M059J (cell line): ENCODE results near the gene FAM216B. TPM values are rescaled to one million over a fixed set of nuclear protein-coding genes. Genes with fewer than 3 reads are reported as not detected.
A peak's percentile ranks its signal among the peaks of the same experiment; 100 is the strongest.
"Not testable (repeated sequence)": the region's sequence is repeated elsewhere in the genome, so short reads cannot be mapped to it uniquely, and the experiment has no call there.

Experiments used
- DNase-seq: peaks from one replicate; pipeline ENCODE4 v3.0.0-alpha.2; 2012; ENCODE audit warnings: low read depth
- total RNA-seq: library from RNA; depleted of rRNA; stranded (reverse); fragments of >200 nt; shearing (Covaris generic); gene quantifications from 2 replicates; pipeline ENCODE4 v1.2.3, GENCODE V29; 2014

FAM216B gene
- total RNA-seq, 1 experiment from 2014 or later: not detected

DNA sequence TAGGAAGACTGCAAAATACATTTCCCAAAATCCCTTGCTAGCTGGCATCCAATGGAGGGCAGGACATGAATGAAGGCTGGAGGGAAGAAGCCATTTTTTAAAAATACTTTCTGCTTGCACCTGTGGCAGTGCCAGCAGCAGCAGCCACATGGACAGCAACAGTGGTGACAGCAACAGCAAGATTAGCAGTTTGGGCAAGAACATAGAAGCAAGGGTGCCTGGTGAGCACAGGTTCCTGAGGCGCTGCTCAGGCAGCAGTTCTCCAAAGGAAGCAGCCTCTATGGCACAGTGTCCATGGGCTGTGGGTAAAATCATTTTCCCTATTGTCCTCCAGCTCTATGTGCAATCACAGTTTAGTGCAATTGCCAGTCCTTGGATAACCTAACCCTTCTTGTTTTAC, 1.3 kb upstream of the FAM216B start:
- no peak for DNase-seq

DNA sequence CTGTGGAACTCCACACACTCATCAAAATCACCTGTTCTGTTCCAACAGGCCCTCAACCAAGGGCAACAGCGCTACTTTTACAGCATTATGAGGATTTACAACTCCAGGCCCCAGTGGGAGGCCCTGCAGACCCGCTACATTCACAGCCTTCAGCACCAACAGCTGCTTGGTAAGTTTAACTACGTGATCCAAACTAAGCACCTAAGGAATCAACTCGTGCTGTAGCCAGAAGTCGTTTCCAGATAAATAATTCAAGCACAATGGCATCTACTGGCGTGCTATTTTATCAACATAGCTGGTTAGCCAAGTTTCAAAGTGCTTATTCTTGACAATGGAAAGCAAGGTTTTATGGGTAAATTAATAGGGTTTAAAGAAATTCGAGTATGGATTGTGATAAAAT, 5.3 kb downstream of the FAM216B start:
- no peak for DNase-seq

GRCh38 chr13:42788601-42789000, 7.2 kb downstream of the FAM216B start:
- DNase-seq: peak; percentile 62

GRCh38 chr13:42792154-42792553, 10.8 kb downstream of the FAM216B start:
- no peak for DNase-seq

DNA sequence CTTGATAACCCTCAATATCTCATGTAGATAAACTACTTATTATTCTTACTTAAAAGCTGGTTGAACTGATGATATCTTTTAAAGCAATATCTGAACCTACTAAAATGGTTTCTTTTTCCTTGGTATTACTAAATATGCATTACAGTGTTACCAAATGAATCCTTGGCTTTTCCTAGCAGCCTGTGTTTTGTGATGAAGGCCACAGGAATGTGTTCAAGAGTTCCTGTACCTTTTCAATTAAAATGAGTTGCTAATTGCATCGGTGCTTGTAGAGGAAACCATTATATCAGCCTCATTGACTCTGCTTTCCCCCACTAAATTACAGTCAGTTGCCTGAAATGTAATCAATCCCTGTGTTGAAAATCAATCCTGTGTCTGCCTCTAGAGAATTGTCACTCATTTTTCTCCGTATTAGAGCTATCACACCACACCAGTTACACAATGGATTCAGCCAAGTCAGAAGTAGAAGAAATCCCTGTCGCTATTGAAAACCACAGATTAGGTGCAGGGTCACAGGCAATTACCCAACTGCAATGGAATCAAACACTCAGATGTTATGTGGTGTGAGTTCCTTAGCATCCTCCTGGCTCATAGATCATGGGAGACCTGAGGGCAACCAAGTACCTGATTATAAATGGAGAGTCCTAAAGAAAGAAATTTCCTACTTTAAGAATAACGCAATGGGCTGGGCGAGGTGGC, 13.3 kb downstream of the FAM216B start:
- peak; percentile 60 for DNase-seq

DNA sequence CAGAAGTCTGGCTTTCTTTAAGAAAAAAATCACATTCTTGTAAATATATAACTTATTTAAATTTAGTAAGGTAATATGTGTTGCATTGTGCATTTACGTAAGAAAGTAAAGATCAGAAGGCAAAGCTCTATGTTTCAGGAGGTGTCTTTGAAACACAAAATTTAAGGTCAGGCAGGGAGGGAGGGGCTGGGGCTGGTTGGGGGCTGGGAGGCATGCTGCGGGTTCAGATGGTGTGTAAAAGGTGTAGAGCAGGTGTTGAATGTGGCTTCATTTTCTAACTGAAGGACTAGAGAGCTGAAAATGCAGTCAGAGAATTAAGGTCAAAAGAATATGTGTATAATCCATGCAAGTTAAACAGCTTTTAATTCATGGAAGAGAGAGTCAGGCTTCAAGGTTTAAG, 14.3 kb downstream of the FAM216B start:
- no peak for DNase-seq

DNA sequence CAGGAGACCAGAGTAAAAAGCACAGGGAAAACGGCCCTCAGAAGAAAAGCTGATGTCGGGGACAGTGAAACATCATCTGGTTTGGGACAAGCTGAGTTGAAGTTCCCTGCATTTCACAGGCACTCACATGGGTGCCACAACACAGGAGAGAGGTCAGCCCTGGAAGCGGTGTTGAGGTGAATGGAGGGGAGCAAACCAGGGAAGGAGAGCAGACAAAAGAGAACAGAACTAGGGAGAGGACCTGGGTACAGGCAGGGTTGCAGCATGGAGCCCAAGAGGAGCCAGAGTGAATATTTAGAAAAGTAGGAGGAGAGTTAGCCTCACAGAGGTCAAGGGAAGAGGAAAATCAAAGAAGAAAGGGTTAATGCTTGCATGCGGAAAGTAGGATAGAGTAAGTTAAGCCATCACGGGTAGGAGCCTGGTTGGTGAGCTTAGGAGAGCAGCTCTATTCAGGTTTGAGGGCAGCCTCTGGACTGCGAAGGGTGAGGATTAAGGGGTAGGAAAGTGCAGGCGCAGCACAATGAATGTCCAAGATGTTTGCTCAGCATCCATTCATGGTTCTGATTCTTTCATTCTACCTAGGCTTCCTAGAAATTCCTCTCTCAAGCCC, 15.5 kb downstream of the FAM216B start:
- no peak for DNase-seq

- no peak for DNase-seq
These were observed 16.7 kb downstream of the FAM216B start for GRCh38 chr13:42798118-42798517.

GRCh38 chr13:42800109-42800643, 18.8 kb downstream of the FAM216B start:
- no peak for DNase-seq

- DNase-seq: peak; percentile 44
These were observed 22.3 kb downstream of the FAM216B start for GRCh38 chr13:42803563-42804204.

DNA sequence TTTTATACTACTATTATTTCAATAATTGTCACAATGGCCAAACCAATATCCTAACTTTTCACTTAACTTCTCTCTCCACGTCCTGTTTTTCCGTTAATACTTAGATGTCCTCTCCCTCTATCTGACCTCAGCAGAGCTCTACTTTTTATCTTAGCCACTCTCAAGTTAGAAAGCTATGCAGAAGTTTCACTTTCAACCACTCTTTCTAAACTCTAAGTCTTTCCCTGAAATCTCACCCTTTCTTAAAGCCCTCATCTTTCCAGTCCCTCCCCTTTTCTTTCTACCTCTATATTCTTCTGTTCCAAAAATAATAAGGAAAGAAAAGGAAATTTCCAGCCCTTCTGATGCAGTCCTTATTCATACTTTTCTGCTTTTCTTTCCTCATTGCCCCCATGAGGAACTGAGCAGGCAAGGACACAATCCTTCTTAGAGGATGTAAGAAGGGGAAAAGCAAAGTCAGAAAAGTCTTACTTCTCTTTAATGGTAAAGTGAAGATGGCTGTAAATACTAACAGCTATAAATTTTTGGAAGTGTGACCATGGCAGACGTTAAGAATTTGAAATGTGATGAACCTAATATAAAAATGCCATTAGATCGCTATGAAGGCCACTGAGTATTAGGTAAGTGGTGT, 23.0 kb downstream of the FAM216B start:
- DNase-seq: no peak

DNA sequence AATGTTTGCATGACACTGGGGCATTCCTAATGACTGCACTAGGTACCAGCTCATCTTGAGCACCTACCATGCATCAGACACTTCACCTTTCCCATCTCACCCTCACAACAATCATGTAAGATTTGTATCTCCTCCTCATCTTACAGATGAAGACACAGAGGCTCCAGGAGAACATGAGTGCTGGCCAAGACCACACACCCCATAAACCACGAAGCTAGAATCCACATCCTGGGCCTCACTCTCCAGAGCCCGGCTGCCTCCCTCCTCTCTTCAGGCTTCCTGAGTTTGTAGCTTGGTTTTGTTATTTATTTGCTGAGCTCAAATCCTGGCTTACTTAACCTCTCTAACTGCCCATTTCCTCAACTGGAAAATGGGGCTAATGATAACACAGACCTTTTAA, 25.9 kb downstream of the FAM216B start:
- peak; percentile 50 for DNase-seq

DNA sequence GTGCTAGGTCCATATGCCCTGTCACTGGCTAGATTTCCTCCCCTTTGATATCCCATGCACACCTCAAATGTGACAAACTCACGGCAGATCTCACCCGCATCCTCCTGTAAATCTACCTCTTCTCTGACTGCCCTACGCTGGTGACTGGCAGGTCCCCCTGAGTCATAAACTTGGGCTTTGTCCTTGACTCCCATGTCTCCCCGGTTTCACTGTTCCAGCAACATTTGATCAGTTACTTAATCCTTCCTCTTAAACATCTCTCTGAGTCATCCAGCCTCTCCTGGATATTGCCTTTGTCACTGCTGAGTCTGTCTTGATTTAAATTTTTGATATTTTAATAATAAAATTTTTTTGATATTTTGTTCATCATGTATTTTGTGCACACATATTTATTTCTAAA, 26.5 kb downstream of the FAM216B start:
- DNase-seq: peak; percentile 83

DNA sequence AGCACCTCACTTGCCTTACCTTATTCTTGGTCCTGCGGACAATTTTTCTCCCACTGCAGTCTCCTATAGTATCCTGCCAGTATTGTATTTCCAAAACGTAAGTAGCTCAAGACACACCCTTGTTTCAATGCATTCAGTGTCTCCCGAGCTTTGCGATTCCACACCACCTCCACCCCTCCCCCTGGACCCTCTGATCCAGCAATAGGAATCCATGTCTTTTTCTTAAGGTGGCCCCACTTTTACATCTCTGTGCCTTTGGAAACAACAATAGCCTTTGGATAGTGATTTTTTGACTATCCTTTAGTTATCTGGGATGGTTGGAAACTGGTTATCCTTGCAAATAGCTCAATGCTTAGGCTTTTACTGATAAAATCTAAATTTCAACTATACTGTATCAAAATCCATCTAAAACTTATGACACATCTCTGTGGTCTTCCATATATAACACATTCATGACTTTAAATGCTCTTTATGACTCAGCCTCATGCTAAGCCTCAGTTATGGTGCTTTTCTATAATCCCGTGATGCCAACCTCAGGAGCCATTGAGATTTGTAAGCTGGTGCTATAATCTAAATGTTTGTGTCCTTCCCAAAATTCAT, 27.1 kb downstream of the FAM216B start:
- peak; percentile 27 for DNase-seq

GRCh38 chr13:42812316-42812715, 30.9 kb downstream of the FAM216B start:
- DNase-seq: peak; percentile 65

DNA sequence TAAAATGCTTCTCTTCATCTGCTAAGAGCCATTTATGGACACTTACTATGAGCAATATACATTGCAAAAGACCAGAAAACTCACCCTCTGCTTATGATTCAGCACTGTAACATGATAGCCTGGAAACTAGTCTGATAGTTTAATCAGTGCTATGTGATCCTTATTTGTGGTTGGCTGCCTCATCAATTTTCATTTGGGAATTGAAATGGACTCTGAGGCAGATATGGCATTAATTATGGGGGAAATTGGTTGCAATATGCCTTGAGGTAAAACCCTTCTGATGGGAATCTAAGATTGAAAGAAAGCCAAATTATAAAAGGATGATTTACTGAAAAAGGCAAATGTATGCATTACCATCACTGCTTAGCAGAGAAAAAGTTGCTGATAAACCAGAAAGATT, 33.5 kb downstream of the FAM216B start:
- DNase-seq: peak; percentile 75

GRCh38 chr13:42815681-42816080, 34.3 kb downstream of the FAM216B start:
- peak; percentile 23 for DNase-seq

GRCh38 chr13:42816538-42816937, 35.2 kb downstream of the FAM216B start:
- no peak for DNase-seq

- DNase-seq: not testable (repeated sequence)
These were observed 38.3 kb downstream of the FAM216B start for GRCh38 chr13:42819687-42820086.

DNA sequence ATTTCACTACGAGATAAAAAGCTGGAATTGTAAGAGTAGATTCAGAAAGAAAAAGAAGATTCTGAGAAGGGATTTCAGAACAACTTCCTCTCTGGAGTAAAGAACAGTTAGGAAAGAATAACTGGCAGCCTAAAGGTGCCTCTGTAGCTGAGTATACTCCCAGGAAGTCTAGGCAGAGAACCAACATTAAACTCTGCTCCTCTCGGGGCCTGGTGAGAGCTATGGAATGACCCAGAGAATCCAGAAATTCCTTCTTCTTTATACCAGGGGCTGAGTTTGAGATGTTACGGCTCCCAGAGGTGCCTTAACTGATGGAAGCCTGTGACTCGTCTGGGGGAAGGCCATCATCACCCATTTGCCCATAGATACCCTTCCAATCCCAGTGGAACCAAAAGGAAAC, 39.1 kb downstream of the FAM216B start:
- no peak for DNase-seq

- DNase-seq: peak; percentile 79
These were observed 40.1 kb downstream of the FAM216B start for GRCh38 chr13:42821437-42821836.
